Nephron progenitor cell (in vitro differentiated cells): ENCODE results near the gene DRD2.

ENCODE experiments used
- DNase-seq: peaks from one replicate; pipeline ENCODE4 v3.0.0; 2021
- H3K27ac Mint-ChIP-seq: 2 replicates; pipeline ENCODE4 v1.8.0; 2021; ENCODE audit warnings: mild to moderate bottlenecking, moderate library complexity, mixed read lengths
- H3K27me3 Mint-ChIP-seq: 2 replicates; pipeline ENCODE4 v1.8.0; 2021; ENCODE audit warnings: mild to moderate bottlenecking, low read depth, mixed read lengths; ENCODE audit not compliant: poor library complexity
- H3K36me3 Mint-ChIP-seq: 2 replicates; pipeline ENCODE4 v1.8.0; 2021; ENCODE audit warnings: low read depth, mixed read lengths
- H3K4me1 Mint-ChIP-seq: 2 replicates; pipeline ENCODE4 v1.8.0; 2021; ENCODE audit warnings: mixed read lengths
- H3K4me3 Mint-ChIP-seq: 2 replicates; pipeline ENCODE4 v1.8.0; 2021; ENCODE audit warnings: mild to moderate bottlenecking, moderate library complexity, mixed read lengths
- H3K9me3 Mint-ChIP-seq: 2 replicates; pipeline ENCODE4 v1.8.0; 2021; ENCODE audit warnings: mild to moderate bottlenecking, moderate library complexity, mixed read lengths
- CTCF ChIP-seq: fragments of 200-600 bp; sonication (generic); IDR thresholded peaks from 2 replicates; pipeline ENCODE4 v1.5.0; 2021; ENCODE audit warnings: antibody characterized with exemption

DRD2 gene

DNA sequence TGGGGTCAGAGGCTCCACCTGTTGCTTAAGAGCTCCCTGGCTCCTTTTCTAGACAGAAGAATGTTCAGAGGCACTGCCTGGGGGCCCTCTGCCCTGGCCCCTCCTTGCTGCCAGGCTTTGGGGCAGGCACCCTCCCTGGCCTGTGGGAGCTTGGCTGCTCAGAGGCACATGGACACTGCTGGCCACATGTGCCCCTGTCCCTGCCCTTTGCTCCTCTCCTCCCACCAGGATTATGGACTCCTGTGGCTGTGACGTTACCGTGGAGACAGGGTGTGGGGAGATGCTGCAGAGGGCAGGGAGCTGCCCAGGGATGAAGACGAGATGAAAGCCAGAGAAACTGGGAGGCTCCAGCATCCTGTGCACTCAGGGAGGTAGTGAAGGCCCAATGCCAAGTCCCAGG lies 14.7 kb downstream of the DRD2 start:
- no peak for TF ChIP-seq CTCF
- no peaks in the 10 kb centered on the region for H3K9me3 Mint-ChIP-seq
- H3K4me1 Mint-ChIP-seq, result no peaks in the 10 kb centered on the region
- H3K36me3 Mint-ChIP-seq, result no peaks in the 10 kb centered on the region
- no peak overlapping the region for H3K4me3 Mint-ChIP-seq
- DNase-seq, result no peak
- H3K27ac Mint-ChIP-seq, result no peak overlapping the region
- H3K27me3 Mint-ChIP-seq, result peaks cover 59% of the 10 kb centered on the region

GRCh38 chr11:113458189-113458588 lies 17.0 kb downstream of the DRD2 start:
- H3K4me1 Mint-ChIP-seq, result no peaks in the 10 kb centered on the region
- TF ChIP-seq CTCF, result no peak
- H3K36me3 Mint-ChIP-seq, result no peaks in the 10 kb centered on the region
- H3K27me3 Mint-ChIP-seq, result peaks cover 41% of the 10 kb centered on the region
- H3K4me3 Mint-ChIP-seq, result no peak overlapping the region
- H3K9me3 Mint-ChIP-seq, result no peaks in the 10 kb centered on the region
- no peak for DNase-seq
- H3K27ac Mint-ChIP-seq, result no peak overlapping the region

GRCh38 chr11:113457784-113458183 lies 17.4 kb downstream of the DRD2 start:
- H3K4me1 Mint-ChIP-seq, result no peaks in the 10 kb centered on the region

DNA sequence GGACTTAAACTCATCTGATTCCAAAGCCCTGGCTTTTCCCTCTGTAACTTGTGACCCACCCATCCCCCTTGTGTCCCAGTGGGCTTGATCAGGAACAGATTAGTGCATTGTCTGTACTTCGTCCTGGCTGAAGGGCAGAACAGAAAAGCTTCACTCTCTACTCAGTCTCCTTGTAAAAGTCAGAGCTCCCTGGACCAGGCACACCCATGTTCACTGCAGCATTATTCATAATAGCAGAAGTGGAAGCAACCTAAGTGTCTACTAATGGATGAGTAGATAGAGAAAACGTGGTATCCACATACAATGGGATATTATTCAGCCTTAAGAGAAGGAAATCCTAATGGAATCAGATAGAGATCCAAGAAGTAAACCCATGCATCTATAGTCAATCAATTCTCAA lies 20.7 kb downstream of the DRD2 start:
- no peak for DNase-seq
- Mint-ChIP-seq H3K27ac (no peak overlapping the region), H3K27me3 (peaks cover 19% of the 10 kb centered on the region), H3K4me3 (no peak overlapping the region), H3K9me3 (no peaks in the 10 kb centered on the region), H3K36me3 (no peaks in the 10 kb centered on the region), H3K4me1 (no peaks in the 10 kb centered on the region)
- TF ChIP-seq CTCF, result no peak

More at GRCh38 chr11:113457784-113458183, 17.4 kb downstream of the DRD2 start:
- Mint-ChIP-seq H3K36me3 (no peaks in the 10 kb centered on the region), H3K9me3 (no peaks in the 10 kb centered on the region), H3K27ac (no peak overlapping the region), H3K4me3 (no peak overlapping the region), H3K27me3 (peaks cover 37% of the 10 kb centered on the region)
- no peak for TF ChIP-seq CTCF
- no peak for DNase-seq

GRCh38 chr11:113449743-113450142 lies 25.5 kb downstream of the DRD2 start:
- Mint-ChIP-seq H3K27ac (no peak overlapping the region), H3K9me3 (no peaks in the 10 kb centered on the region), H3K27me3 (peaks cover 25% of the 10 kb centered on the region), H3K4me3 (no peak overlapping the region), H3K36me3 (no peaks in the 10 kb centered on the region), H3K4me1 (peaks cover 10% of the 10 kb centered on the region)
- DNase-seq, result no peak
- no peak for TF ChIP-seq CTCF

DNA sequence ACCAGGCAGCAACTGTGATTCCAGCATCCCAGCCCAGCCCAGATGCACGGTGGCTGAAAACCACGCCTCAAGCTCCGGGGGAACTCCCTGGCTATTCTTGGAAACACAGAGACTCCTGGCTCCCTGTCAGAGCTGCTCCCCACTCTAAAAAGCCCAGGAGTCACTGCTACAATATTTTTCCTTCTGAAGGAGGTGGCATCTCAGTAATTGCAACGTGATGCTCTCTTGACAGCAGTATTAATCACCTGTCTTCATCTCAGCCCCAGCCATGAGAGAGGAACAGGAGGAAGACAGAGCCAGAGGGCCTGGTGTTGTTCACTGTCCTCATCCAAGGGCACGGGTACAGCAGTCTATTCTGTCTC lies 26.9 kb downstream of the DRD2 start:
- Mint-ChIP-seq H3K9me3 (no peaks in the 10 kb centered on the region), H3K27me3 (peaks cover 22% of the 10 kb centered on the region), H3K4me1 (peaks cover 12% of the 10 kb centered on the region), H3K36me3 (no peaks in the 10 kb centered on the region), H3K27ac (no peak overlapping the region), H3K4me3 (no peak overlapping the region)
- no peak for DNase-seq
- no peak for TF ChIP-seq CTCF
